GM18498 (cell line): Measurements from ENCODE around the gene MED31.
"Not testable (repeated sequence)": the region's sequence is repeated elsewhere in the genome, so short reads cannot be mapped to it uniquely, and the experiment has no call there.

Experiments
- ATAC-seq: cut with Tn5 transposase; IDR thresholded peaks from one replicate; pipeline ENCODE4 v1.9.1; 2021; ENCODE audit warnings: mild to moderate bottlenecking, moderate library complexity; ENCODE audit not compliant: unreplicated experiment

MED31 gene

DNA sequence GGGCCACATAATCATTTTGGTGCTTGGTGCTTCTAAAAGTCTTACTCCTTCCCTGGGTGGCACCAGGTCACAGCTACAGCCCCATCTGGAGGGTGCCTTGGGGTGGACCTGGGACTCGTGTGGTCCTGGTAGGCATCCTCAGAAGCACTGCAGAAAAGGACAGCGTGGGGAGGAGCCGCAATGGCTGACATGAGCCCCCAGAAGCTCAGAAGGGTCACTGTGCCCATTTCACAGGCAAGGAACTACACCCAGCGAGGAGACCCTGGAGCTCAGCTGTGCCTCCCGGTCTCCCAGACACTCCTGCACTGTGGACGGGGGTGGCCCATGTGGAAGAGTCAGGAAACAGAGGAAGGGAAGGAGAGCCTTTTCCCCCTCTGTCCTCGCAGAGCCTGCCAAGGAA, 26.5 kb upstream of the MED31 start:
- ATAC-seq = no peak

DNA sequence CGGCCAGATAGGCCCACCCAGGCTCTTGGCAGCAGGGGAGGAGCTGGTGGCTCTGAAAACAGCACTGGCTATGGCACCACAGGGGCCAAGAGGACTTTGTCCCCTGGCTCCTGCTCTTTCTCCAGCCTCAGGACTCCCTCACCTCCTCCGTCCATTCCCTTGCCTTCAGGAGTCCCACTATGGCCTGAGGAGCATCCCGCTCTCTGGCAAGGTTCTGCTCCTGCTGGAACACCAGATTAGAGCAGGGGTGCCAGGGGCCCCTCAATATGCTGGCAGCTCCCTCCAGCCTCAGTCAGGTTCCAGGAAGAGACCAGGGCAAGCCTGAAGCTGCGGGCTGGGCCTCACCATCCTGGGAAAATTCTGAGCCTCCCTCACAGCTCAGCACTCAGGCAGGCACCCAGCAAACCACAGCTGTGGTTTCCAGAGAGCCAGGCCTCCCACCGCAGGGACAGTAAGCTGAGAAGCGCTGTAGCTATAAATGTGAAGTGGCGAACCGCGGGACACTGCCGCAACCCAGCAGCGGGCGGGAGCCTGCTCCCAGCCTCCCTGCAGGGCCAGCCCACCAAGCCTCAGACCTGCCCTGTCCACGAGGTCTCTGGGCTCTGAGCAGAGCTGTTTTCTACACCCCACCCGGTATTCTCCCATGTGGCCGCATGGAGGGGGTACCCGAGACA, 25.9 kb upstream of the MED31 start:
- ATAC-seq = no peak

DNA sequence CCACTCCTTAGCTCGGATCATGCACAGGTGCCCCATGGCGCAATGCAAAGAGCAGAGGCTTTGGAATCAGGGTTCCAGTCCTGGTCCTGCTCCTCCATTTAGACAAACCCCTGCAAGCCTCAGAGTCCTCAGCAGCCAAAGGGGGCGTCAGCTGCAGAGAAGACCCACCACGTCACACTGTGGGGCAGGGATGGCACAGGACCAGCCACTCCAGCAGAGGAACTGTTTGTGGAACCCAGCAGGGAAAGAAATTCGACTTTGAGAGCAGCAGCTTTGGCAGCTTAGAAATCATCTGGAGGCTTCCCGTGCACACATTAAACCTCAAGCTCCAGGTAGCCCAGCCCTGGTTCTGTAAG, 25.4 kb upstream of the MED31 start:
- no peak for ATAC-seq

DNA sequence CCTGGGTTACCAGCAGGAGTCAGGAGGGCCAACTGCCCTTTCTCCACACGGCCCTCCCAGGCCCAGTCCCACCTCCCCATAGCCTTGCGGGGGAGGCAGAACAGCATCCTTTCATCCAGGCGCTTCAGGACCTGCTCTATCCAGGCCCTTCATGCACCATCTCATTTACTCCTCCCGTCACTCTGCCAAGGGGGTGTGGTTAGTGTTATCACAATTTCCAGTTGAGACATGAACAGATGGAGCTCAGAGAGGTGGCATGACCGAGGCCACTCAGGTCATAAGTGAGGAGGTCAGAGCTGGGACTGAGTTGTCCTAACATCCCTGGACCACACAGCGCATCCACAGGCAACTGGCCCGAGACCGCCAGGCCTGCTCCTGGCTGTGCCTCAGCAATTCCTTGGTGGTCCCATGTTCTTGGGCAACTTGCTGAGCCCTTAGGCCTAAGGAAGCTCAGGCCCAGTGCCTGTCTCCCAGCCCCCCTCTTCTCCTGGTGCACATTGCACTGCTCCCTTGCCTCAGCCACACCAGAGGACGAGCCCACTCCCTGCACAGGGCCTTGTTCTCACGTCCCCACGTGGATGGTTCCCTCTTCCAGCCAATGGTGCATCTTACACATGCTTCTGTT, 23.9 kb upstream of the MED31 start:
- ATAC-seq = no peak

DNA sequence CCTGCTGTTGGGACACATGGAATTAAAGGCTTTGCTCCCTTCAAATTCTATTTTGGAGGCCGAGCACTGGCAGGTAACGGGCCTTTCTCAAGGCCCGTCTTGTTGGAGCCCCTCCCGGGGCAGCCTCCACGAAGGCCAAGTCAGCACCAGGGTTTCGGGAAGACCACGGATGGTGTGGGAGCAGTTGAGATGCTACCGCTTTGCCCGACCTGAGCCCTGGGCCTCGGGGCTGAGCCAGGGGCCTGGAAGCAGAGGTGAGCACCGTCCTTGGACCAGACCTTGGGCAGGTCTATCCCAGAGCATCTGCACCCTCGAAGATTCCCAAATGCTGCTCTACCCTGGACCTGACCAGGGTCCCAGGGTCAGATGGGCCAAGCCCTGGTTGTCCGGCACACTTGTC, 23.2 kb upstream of the MED31 start:
- no peak for ATAC-seq

DNA sequence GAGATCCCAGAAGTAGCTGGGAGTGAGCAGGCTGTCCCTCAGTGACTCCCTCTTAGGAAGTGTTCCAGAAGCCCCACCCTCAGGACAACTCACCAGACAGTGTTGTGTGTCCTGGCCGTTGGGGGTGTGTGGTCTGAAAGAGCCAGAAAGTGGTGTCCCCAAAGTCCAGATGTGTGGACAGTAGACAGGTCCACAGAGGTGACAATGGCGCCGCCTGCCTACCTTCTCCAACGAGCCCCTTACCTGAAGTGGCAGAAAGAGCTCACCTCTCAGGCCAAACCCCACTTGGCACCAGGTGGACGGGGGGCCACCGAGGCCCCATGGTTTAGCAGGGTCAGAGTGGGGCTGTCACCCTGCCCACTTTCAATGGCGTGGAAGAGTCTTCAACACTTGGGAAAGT, 20.0 kb upstream of the MED31 start:
- ATAC-seq = no peak

DNA sequence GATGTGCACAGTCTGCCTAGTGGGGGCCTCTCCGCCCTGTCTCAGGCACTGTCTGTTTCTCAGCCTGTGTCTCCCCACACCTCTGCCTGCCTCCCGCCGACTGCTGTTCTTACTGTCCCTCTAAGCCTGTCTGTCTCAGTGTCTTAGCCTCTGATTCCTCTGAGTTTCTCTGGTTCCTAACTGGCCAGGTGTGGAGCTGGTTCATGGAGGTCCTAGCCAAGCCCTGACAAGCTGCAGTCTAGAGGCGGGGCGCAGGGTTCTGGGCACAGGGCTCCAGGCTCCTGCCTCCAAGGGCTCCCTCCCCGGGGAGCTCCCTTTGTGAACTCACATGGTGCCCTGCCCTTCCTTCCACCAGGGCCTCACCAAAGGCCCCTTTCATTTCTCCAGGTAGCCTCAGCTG, 19.6 kb upstream of the MED31 start:
- no peak for ATAC-seq

DNA sequence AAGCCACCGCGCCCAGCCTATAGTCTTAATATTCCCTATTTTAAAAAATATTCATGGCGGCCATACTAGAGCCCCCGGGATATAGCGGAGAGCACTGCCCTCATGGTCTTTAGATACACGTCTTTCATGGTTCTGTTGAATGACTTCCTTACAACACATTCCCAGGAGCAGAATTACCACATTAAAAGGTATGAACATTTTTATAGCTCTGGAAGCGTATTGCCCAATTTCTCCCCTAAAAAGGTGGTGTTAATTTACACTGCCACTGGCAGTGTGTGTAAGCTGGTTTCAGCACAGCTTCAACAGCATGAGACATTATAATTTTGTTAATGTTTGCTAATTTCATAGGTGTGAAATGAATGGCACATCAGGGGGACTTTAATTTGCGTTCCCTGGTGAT, 19.2 kb upstream of the MED31 start:
- ATAC-seq = no peak

DNA sequence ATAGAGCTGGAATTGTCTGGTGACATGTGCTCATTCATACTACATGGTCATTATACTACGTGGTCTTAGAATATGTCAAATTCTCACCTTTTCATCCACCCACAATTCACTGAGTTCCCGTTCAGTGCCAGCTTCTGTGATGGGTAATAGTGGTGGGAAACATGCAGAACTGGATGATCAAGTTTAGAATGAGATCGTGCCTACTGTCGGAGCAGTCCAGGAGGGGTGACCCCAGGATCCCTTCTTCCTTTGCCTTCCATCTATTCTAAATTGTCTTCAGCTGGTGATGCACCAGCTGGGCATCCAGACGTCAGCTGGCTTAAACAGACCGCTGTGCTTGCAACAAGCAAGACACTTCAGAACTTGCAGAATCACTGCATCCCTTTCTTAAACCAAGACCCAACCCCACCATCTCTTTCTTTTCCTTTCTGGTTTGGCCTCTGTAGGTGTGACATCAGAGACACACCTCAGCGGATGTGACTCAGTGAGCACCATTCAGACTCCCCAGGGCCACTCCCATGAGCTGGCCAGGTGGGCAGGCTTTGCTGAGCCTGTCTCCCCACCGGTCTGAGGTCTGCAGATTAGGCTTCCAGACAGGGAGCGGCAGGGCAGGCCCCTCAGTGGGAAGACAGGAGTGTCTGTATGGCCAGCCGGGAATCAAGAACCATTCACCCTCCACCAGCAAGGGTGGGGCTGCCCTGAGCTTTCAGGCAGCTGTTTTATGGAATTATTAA, 18.2 kb upstream of the MED31 start:
- ATAC-seq = no peak

DNA sequence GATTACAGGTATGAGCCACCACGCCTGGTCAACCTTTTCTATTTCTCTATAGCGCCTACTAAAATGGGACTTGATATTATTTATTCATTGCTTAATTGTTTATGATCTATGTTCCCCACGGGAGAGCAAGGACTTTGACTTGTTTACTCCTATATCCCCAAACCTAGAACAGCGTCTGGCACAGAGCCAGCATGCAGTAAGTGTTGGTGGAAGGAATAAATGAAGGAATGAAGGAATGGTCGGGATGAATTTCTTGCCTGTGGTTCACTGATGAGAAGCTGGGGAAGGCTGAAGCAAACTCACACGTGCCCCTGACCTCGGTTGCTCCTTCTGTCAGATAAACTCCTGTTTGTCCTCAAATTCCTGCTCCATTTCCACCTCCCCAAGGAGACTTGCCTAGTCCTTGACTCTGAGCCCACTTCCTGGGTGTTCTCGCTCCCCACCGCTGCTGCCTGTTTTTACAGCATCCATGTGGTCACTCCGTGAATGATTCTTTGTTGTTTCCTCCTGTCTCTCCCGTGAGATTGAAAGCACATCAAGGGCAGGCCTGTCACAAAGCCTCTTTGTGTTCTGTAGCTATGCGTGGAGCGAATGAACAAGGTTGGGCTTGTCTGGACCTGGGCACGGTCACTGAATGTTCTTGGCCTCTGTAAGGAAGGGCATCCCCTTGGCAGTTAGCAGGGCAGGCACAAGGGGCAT, 17.5 kb upstream of the MED31 start:
- no peak for ATAC-seq

DNA sequence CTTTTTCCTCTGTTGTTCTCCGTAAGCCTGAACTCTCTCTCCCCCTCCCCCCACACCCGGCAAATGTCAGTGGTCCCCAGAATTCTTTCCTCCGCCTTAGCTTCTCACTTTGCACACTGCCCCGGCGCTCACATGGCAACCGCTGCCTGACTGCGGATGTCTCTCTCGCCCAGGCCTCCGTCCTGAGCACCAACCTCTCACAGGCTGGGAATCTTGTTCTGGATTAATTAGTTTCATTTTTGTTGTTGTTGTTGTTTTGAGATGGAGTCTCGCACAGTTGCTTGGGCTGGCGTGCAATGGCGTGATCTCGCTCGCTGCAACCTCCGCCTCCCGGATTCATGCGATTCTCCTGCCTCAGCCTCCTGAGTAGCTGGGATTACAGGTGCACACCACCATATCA, 16.8 kb upstream of the MED31 start:
- no peak for ATAC-seq

DNA sequence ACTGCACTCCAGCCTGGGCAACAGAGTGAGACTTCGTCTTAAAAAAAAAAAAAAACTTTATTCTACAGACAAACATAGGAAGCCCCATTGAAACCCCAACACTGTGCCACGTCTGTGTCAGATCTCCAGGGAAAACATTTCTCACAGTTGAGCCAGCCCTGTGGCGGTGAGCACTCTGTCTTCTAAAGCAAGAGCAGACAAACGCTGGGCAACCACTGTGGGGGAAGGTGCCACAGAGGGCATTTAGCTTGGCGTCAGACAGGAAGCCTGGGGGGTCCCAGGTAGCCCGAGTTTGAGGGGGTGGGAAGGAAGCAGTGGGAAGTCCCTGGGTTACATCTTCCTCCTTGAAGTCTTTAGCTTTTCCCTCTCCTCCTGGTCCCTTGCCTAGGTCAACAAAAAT, 16.1 kb upstream of the MED31 start:
- ATAC-seq = no peak

DNA sequence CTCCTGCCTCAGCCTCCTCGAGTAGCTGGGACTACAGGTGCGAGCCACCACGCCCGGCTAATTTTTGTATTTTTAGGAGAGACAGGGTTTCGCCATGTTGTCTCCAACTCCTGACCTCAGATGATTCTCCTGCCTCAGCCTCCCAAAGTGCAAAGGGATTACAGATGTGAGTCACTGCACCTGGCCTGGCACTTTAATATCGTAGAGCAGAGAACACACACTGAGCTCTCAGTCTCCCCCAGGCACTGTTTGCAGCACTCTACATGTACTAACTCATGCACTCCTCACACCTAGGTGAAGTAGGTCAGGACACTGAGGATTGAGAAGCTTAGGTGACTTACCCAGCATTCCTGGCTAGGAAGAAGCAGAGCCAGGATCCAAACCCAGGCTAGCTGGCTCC, 15.2 kb upstream of the MED31 start:
- no peak for ATAC-seq

DNA sequence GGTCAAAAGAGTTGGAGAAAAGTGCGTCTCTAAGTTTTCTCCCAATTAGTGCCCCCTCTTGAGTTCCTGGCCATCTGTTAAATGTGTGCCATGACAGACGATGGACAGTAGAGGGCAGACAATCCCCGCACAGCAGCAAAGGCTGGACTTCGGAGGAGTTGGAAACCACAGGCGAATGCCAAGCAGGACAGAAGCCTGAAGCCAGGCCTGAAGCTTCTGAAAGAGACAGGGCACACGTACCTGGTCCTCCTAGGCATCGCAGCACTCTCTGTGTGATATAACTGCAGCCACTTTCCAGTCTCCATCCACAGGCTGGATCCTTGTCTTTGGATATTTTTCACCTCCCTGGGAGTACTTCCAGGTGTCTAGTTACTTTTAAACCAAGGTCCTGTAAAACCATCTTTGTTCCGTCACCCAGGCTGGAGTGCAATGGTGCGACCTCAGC, 14.7 kb upstream of the MED31 start:
- ATAC-seq = no peak

DNA sequence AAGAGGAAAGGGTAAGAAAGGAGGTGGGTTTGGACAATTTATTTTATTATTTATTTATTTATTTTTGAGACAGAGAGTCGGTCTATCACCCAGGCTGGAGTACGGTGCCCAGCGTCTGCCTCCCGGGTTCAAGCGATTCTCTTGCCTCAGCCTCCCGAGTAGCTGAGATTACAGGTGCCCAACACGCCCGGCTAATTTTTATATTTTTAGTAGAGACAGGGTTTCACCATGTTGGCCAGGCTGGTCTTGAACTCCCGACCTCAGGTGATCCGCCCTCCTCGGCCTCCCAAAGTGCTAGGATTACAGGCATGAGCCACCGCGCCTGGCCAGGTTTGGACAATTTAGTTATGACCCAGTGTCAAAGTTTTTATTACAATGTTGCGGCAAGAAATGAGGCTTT, 11.8 kb upstream of the MED31 start:
- ATAC-seq = not testable (repeated sequence)

DNA sequence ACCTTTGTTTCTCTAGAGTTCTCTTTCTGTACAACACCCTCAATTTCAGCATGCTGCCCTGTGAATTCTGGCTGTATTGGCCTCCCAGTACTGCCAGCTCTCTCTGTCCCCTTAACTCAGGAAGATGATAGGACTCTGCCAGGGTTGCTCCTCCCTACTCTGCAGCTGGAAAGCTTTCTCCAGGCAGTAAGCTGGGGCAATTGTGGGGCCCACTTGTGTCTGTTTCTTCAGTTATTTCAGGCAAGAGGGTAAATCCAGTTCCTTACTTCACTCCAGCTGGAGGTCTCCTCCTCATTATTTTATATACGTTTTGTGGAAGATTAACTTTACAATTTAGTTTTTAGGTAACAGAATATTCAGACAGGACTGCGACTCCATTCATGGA, 10.1 kb upstream of the MED31 start:
- no peak for ATAC-seq

DNA sequence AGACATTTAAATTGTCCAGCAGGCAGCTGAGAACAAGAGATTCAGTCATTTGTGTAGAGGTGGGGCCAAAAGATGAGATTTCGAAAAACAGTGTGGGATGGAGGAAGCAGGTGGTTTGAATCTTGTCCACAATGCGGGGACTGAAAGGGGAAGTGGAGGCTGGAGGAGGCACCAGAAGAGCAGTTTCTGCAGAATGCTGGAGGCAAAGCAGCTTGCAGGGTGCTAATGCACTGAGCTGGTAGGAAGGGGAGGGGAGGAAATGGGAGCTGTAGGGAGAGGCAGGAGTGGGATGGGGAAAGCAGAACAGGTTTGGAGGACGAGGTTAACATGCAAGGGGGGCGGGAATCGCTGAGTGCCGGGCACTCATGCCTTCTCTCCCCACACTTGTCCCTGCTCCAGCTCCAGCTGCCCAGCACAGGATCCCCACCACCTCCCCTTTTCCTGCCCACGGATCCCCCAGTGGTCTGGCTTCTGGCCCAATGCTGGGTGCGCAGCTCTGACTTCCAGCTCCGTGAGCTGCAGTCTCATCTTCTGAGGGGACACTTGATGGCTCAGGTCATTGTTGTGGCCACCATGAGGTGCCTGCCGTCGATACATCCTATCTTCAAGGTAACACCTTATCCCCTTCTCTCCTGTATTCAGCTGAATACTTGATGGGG, 9.5 kb upstream of the MED31 start:
- peak; percentile 79 for ATAC-seq

DNA sequence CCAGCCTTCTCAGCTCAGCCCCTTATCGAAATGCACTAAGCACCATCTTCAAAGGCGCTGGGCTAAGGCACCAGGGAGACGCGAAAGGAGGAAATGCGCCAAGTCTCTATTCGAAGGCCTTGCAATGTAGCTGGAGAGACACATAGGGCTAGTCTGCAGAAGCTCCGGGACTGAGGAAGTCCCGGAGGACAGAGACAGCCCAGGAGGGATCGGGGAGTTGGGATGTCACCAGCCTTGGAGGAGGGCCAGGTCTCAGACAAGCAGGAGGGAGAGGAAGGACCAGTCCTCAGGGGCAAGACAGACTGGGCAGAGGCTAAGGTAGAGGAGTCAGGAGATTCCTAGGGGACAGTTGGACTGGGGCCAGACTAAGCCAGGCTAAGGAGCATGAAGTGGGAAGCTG, 8.7 kb upstream of the MED31 start:
- no peak for ATAC-seq

DNA sequence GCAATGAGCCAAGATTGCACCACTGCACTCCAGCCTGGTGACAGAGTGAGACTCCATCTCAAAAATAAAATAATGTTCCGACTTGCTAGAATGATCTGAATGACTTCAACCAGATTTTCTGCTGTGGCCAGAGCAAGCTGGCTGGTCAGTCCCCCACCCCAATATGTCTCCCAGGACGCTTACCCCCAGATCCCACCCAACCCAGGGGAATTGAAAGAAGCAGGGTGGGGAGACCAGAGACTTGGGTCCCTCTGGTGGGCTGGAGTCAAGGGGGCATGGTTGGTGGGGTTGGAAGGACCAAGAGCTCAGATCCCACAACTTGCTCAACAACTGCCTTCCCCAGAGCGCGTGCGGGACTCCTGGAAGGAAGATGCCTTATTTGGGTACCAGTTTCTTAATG, 7.0 kb upstream of the MED31 start:
- ATAC-seq = not testable (repeated sequence)

DNA sequence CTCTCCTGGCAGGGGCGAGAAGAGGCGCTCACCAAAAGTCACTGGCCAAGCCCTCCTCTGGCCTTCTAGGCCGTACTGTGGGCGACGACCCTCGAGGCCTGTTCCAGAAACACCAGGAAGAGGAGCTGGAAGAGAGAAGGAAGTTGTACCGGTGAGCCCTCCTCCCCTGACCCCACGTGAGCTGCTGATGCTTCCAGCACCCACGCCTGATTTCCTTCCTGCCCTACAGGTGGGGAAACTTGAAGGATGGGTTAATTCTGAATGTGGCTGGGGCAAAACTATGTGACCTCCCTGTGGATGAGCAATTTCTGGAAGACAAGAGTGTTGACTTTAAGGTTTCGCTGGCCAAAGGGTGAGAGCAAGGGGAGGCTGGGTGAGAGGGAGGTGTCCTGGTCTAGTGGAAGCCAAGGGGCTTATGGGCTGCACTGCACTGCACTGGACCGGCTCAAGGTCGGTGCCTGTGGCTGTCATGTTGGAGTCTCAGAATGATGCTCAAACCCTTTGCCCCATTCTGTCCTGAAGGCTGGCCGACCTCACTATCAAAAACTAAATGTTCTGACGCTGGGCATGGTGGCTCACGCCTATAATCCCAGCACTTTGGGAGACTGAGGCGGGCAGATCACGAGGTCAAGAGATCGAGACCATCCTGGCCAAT, 6.4 kb upstream of the MED31 start:
- ATAC-seq = no peak
